Measurements from ENCODE around the gene CHD6. TPM values are rescaled to one million over a fixed set of nuclear protein-coding genes. Genes with fewer than 3 reads are reported as not detected.

The CHD6 gene
- total RNA-seq, 6 experiments from 2014 or later = 24.7 to 28.9 (median 27.1) TPM

DNA sequence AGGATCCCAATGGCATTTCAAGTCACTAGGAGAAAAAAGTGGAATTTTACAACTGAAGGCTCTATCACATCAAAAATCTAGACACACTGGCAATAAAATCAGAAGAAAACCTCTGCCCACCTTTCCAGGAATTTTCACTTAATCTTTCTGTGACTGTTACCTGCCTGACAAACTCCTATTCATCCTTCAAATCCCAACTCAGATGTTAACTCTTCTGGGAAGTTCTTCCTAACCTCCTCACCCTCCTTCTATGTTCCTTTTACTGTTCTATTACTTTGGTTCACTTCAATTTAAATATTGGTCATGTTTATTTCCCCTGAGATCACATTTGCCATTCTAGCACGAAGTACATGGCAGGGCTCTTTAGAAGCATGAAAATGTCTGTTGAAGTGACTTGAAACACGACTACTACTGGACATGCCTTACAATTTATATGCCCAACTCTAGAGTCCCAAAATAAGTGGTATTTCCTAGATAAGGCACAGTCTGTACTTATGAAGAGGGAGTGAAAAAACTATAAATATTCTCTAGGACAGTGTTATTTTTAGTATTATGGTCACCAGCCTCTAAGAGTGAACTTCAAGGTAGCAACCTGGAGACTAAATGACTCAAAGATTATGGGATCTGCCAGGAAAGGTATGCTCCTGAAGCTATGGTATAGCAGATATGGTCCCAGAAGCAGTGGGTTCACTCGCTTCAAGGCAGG, 17.1 kb downstream of the CHD6 start:
- Mint-ChIP-seq H3K9me3 (peaks cover 46% of the 10 kb centered on the region), H3K27ac (no peak overlapping the region), H3K36me3 (ENCODE audit: low read depth) (peaks cover 47% of the 10 kb centered on the region)

DNA sequence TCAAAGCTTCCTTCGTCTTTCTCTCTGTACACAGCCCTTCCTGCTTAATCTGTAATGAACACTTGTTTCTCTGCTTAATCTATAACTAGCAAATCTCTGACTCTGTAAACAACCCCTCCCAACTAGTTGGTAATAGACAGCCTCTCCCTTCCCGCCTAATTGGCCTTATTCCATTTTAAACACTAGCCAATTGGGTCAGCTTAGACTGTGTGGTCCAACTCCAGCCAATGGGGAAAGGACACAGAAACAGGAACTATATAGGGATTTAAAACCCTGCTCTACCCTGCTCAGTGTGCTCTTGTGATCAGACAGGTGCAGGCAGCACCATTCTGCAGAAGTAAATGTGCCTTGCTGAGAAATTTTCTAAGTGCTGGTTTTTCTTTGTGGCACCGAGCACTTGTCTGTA, 18.5 kb downstream of the CHD6 start:
- H3K4me3 Mint-ChIP-seq = no peak overlapping the region
- H3K36me3 Mint-ChIP-seq (ENCODE audit: low read depth) = peaks cover 55% of the 10 kb centered on the region
- H3K27me3 Mint-ChIP-seq (ENCODE audit: insufficient read depth) = no peaks in the 10 kb centered on the region; the same call in none of the 2 replicates
- H3K9me3 Mint-ChIP-seq = peaks cover 46% of the 10 kb centered on the region
- no peaks in the 10 kb centered on the region for H3K4me1 Mint-ChIP-seq (ENCODE audit: low read depth)
- DNase-seq = no peak
- H3K27ac Mint-ChIP-seq = no peak overlapping the region
- TF ChIP-seq, protein P1, sequence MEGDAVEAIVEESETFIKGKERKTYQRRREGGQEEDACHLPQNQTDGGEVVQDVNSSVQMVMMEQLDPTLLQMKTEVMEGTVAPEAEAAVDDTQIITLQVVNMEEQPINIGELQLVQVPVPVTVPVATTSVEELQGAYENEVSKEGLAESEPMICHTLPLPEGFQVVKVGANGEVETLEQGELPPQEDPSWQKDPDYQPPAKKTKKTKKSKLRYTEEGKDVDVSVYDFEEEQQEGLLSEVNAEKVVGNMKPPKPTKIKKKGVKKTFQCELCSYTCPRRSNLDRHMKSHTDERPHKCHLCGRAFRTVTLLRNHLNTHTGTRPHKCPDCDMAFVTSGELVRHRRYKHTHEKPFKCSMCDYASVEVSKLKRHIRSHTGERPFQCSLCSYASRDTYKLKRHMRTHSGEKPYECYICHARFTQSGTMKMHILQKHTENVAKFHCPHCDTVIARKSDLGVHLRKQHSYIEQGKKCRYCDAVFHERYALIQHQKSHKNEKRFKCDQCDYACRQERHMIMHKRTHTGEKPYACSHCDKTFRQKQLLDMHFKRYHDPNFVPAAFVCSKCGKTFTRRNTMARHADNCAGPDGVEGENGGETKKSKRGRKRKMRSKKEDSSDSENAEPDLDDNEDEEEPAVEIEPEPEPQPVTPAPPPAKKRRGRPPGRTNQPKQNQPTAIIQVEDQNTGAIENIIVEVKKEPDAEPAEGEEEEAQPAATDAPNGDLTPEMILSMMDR (IDR thresholded peaks at IDR 0.05) = no peak

More for the DNA sequence above, 17.1 kb downstream of the CHD6 start:
- no peak for DNase-seq
- H3K27me3 Mint-ChIP-seq (ENCODE audit: insufficient read depth) = no peaks in the 10 kb centered on the region; the same call in none of the 2 replicates
- H3K4me3 Mint-ChIP-seq = no peak overlapping the region
- TF ChIP-seq, protein P1 (IDR thresholded peaks at IDR 0.05) = no peak
- no peaks in the 10 kb centered on the region for H3K4me1 Mint-ChIP-seq (ENCODE audit: low read depth)

- no peak for DNase-seq
- H3K4me3 Mint-ChIP-seq = no peak overlapping the region
- peaks cover 46% of the 10 kb centered on the region for H3K9me3 Mint-ChIP-seq
- no peak overlapping the region for H3K27ac Mint-ChIP-seq
- no peaks in the 10 kb centered on the region; the same call in none of the 2 replicates for H3K27me3 Mint-ChIP-seq (ENCODE audit: insufficient read depth)
- H3K36me3 Mint-ChIP-seq (ENCODE audit: low read depth) = peaks cover 61% of the 10 kb centered on the region
- H3K4me1 Mint-ChIP-seq (ENCODE audit: low read depth) = 0 out of 2 replicates have a peak, but pooled peaks cover under 1% of the 10 kb centered on the region
- TF ChIP-seq, protein P1 (IDR thresholded peaks at IDR 0.05) = no peak
Observed at GRCh38 chr20:41598719-41599118, 19.5 kb downstream of the CHD6 start.

GRCh38 chr20:41594514-41595322, 23.5 kb downstream of the CHD6 start:
- DNase-seq = no peak
- peaks cover 39% of the 10 kb centered on the region for H3K36me3 Mint-ChIP-seq (ENCODE audit: low read depth)
- H3K27ac Mint-ChIP-seq = no peak overlapping the region
- H3K4me3 Mint-ChIP-seq = no peak overlapping the region
- TF ChIP-seq, protein P1 (IDR thresholded peaks at IDR 0.05) = no peak
- H3K9me3 Mint-ChIP-seq = peaks cover 24% of the 10 kb centered on the region
- H3K4me1 Mint-ChIP-seq (ENCODE audit: low read depth) = peaks cover 13% of the 10 kb centered on the region; the same call in 1 of the 2 replicates
- no peaks in the 10 kb centered on the region; the same call in none of the 2 replicates for H3K27me3 Mint-ChIP-seq (ENCODE audit: insufficient read depth)

GRCh38 chr20:41592516-41593216, 25.5 kb downstream of the CHD6 start:
- no peak for DNase-seq
- peaks cover 24% of the 10 kb centered on the region for H3K4me1 Mint-ChIP-seq (ENCODE audit: low read depth)
- peaks cover 4% of the 10 kb centered on the region for H3K9me3 Mint-ChIP-seq
- TF ChIP-seq, protein P1 (IDR thresholded peaks at IDR 0.05) = no peak
- H3K4me3 Mint-ChIP-seq = no peak overlapping the region
- peaks cover 30% of the 10 kb centered on the region for H3K36me3 Mint-ChIP-seq (ENCODE audit: low read depth)
- H3K27ac Mint-ChIP-seq = no peak overlapping the region
- H3K27me3 Mint-ChIP-seq (ENCODE audit: insufficient read depth) = no peaks in the 10 kb centered on the region; the same call in 1 of the 2 replicates

All from HFFc6 (cell line).